Progenitor cell of endocrine pancreas (in vitro differentiated cells): Measurements from ENCODE around the gene GRID2IP. TPM values are rescaled to one million over a fixed set of nuclear protein-coding genes. Genes with fewer than 3 reads are reported as not detected.
A peak's percentile ranks its signal among the peaks of the same experiment; 100 is the strongest.

Experiments
- DNase-seq: peaks from one replicate; pipeline ENCODE4 v3.0.0; 2021; ENCODE audit warnings: low spot score; ENCODE audit not compliant: unreplicated experiment
- H3K27ac Mint-ChIP-seq: 2 replicates; pipeline ENCODE4 v1.8.0; 2021; ENCODE audit warnings: mild to moderate bottlenecking, moderate library complexity, mixed read lengths
- H3K27me3 Mint-ChIP-seq: 2 replicates; pipeline ENCODE4 v1.8.0; 2021; ENCODE audit warnings: mixed read lengths
- H3K36me3 Mint-ChIP-seq: 2 replicates; pipeline ENCODE4 v1.8.0; 2022; ENCODE audit warnings: mixed read lengths; ENCODE audit not compliant: insufficient read depth
- H3K4me1 Mint-ChIP-seq: 2 replicates; pipeline ENCODE4 v1.8.0; 2021; ENCODE audit warnings: low read depth, mixed read lengths
- H3K4me3 Mint-ChIP-seq: 2 replicates; pipeline ENCODE4 v1.8.0; 2021; ENCODE audit warnings: low read depth, mild to moderate bottlenecking, moderate library complexity, mixed read lengths
- H3K9me3 Mint-ChIP-seq: 2 replicates; pipeline ENCODE4 v1.8.0; 2021; ENCODE audit warnings: low read depth, mixed read lengths
- total RNA-seq: library from RNA; stranded (reverse); gene quantifications from 2 replicates; pipeline ENCODE4 v1.2.1, GENCODE V29; 2021
- TF ChIP-seq, protein P1 (sequence below): fragments of 200-600 bp; sonication (generic); IDR thresholded peaks from one replicate; pipeline ENCODE4 v1.5.0; 2021; ENCODE audit warnings: antibody characterized with exemption, mild to moderate bottlenecking; ENCODE audit not compliant: unreplicated experiment

The GRID2IP gene
- total RNA-seq, 1 donor from 2014 or later = 2.5 TPM

DNA sequence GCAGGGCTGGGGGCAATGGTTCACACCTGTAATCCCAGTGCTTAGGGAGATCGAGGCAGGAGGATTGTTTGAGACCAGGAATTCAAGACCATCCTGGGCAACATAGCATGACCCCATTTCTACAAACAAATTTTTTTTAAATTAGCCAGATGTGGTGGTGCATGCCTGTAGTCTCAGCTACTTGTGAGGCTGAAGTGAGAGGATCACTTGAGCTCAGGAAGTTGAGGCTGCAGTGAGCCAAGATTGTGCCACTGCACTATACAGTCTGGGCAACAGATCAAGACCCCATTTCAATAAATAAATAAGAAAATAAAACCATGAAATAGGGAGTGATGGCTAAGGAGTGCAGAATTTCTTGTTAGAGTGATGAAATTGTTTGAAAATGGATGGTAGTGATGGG, 8.9 kb downstream of the GRID2IP start:
- H3K27me3 Mint-ChIP-seq = peaks cover 14% of the 10 kb centered on the region
- no peaks in the 10 kb centered on the region for H3K4me1 Mint-ChIP-seq
- H3K36me3 Mint-ChIP-seq = no peaks in the 10 kb centered on the region
- no peaks in the 10 kb centered on the region for H3K9me3 Mint-ChIP-seq
- H3K4me3 Mint-ChIP-seq = no peak overlapping the region
- TF ChIP-seq, protein P1, sequence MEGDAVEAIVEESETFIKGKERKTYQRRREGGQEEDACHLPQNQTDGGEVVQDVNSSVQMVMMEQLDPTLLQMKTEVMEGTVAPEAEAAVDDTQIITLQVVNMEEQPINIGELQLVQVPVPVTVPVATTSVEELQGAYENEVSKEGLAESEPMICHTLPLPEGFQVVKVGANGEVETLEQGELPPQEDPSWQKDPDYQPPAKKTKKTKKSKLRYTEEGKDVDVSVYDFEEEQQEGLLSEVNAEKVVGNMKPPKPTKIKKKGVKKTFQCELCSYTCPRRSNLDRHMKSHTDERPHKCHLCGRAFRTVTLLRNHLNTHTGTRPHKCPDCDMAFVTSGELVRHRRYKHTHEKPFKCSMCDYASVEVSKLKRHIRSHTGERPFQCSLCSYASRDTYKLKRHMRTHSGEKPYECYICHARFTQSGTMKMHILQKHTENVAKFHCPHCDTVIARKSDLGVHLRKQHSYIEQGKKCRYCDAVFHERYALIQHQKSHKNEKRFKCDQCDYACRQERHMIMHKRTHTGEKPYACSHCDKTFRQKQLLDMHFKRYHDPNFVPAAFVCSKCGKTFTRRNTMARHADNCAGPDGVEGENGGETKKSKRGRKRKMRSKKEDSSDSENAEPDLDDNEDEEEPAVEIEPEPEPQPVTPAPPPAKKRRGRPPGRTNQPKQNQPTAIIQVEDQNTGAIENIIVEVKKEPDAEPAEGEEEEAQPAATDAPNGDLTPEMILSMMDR = no peak
- no peak overlapping the region for H3K27ac Mint-ChIP-seq
- DNase-seq = no peak

- Mint-ChIP-seq H3K4me3 (peak overlapping the region; percentile 50), H3K27me3 (peaks cover 47% of the 10 kb centered on the region), H3K9me3 (no peaks in the 10 kb centered on the region), H3K27ac (no peak overlapping the region), H3K4me1 (no peaks in the 10 kb centered on the region), H3K36me3 (no peaks in the 10 kb centered on the region)
- no peak for DNase-seq
- TF ChIP-seq, protein P1 = no peak
Observed at GRCh38 chr7:6536262-6537260, 14.7 kb downstream of the GRID2IP start.

DNA sequence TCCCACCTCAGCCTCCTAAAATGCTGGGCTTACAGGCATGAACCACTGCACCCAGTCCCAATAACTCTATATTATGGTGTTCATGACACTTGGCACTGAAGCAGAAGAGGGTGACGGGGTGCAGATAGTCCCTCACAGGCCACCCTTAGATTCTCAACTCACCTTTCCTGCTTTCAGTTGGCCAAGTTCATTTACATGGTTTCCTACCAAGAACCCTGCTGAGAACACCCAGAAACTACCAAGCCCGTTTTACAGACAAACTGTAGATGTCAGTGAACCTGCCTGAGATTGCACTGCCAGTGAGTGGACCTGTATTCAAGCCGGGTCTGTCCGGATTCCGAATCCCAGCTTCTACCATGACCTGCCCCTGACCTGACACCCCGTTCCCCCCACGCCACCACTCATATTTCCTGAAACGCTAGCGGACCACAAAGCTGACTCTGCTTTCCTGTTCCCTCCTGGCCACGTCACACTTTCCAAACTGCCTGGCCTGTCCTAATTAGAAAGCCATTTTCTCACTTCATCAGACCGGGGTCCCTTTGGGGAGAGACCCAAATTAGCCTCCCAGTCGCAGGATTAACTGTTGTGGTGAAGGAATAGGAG, 17.3 kb downstream of the GRID2IP start:
- TF ChIP-seq, protein P1 = no peak
- Mint-ChIP-seq H3K9me3 (no peaks in the 10 kb centered on the region), H3K4me3 (no peak overlapping the region), H3K27ac (no peak overlapping the region), H3K36me3 (no peaks in the 10 kb centered on the region), H3K27me3 (peaks cover 66% of the 10 kb centered on the region), H3K4me1 (peaks cover 2% of the 10 kb centered on the region)
- no peak for DNase-seq

GRCh38 chr7:6532516-6532915, 18.7 kb downstream of the GRID2IP start:
- Mint-ChIP-seq H3K27ac (no peak overlapping the region), H3K4me3 (no peak overlapping the region), H3K36me3 (no peaks in the 10 kb centered on the region), H3K27me3 (peaks cover 73% of the 10 kb centered on the region), H3K4me1 (peaks cover 2% of the 10 kb centered on the region), H3K9me3 (no peaks in the 10 kb centered on the region)
- TF ChIP-seq, protein P1 = no peak
- DNase-seq = no peak

DNA sequence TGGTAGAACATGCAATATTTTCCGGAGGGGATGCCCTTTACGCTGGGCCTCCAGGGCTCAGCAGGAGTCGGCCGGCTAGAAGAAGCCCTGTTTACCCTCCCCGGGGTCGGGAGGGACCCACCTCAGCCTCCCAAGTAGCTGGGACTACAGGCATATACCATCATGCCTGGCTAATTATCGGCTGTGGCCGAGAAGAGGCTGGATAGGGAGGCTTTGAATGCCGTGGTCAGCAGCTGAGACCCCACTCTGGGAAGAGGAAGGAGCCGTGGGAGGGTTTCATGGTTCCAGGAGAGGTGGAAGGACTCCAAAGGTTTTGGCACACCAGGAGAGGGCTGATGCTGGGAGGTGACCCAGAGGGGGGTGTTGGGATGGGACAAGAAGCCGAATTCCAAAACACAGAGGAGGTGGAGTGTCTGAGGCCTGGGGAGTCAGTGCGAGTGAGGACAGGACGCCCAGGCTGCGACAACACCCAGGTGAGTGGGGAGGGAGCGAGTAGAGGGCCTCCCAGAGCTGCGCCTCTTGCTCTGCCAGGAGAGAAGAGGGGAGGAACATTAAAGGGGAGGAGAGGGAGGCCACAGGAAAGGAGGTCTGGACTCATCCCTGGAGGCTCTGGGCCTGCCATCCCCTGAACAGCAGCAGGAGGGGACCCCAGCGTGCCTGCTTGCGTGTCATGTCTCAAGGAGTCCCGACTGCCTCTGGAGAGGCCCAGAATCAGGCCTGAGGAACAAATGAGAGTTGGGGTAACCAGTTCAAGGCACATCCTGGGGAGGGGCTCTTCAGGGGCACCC, 19.6 kb downstream of the GRID2IP start:
- TF ChIP-seq, protein P1 = no peak

More for the DNA sequence above, 19.6 kb downstream of the GRID2IP start:
- Mint-ChIP-seq H3K9me3 (no peaks in the 10 kb centered on the region), H3K4me1 (peaks cover 5% of the 10 kb centered on the region), H3K27me3 (peaks cover 81% of the 10 kb centered on the region), H3K36me3 (no peaks in the 10 kb centered on the region), H3K4me3 (peak overlapping the region; percentile 58), H3K27ac (no peak overlapping the region)
- DNase-seq = no peak
